ENCODE data around the gene MFSD12.

Gene MFSD12

DNA sequence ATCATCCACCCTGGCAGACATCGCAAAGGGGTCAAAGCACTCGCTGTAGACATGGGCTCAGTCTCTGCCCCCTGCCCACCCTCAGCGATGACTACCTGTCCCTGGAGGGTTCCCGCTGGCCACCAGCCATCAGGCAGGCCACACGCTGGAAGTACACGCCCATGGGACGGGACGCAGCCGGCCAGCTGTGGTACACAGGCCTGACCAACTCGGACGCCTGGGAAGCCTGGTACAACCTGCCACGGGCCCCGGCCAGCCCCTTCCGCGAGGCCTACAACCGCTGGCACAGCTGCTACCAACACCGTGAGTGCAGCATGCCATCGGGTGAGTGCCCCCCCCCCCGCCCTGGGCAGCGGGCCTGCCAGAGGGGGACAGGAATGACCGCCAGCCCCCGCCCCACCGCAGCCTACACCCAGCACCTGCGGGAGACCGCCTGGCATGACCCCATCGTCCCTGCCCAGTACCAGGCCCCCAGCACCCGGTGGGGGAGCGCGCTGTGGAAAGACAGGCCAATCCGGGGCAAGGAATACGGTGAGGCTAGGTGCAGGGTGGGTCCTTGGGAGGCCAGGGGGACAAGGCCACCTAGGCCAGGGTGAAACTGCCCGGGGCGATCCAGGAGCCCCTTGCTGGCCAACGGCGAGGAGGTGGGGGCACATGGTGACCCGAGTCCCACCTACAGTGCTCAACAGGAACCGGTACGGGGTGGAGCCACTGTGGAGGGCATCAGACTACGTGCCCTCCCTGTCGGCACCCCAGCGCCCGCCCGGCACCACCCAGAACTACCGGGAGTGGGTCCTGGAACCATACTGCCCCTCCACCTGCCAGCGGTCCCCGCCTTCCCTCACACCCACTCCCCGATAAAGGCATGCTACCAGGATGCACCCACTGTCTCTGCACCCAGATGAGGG, 14.0 kb downstream of the MFSD12 start:
- no peak for ATAC-seq
- TF ChIP-seq, protein P1, sequence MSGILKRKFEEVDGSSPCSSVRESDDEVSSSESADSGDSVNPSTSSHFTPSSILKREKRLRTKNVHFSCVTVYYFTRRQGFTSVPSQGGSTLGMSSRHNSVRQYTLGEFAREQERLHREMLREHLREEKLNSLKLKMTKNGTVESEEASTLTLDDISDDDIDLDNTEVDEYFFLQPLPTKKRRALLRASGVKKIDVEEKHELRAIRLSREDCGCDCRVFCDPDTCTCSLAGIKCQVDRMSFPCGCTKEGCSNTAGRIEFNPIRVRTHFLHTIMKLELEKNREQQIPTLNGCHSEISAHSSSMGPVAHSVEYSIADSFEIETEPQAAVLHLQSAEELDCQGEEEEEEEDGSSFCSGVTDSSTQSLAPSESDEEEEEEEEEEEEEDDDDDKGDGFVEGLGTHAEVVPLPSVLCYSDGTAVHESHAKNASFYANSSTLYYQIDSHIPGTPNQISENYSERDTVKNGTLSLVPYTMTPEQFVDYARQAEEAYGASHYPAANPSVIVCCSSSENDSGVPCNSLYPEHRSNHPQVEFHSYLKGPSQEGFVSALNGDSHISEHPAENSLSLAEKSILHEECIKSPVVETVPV (CRISPR knock-in tag; IDR thresholded peaks at IDR 0.05), result no peak
- TF ChIP-seq ZNF70 (CRISPR knock-in tag; IDR thresholded peaks at IDR 0.05) (no peak), TCF4 (CRISPR knock-in tag; IDR thresholded peaks at IDR 0.05; ENCODE audit: borderline replicate concordance) (no peak)
- TF ChIP-seq, protein P2, sequence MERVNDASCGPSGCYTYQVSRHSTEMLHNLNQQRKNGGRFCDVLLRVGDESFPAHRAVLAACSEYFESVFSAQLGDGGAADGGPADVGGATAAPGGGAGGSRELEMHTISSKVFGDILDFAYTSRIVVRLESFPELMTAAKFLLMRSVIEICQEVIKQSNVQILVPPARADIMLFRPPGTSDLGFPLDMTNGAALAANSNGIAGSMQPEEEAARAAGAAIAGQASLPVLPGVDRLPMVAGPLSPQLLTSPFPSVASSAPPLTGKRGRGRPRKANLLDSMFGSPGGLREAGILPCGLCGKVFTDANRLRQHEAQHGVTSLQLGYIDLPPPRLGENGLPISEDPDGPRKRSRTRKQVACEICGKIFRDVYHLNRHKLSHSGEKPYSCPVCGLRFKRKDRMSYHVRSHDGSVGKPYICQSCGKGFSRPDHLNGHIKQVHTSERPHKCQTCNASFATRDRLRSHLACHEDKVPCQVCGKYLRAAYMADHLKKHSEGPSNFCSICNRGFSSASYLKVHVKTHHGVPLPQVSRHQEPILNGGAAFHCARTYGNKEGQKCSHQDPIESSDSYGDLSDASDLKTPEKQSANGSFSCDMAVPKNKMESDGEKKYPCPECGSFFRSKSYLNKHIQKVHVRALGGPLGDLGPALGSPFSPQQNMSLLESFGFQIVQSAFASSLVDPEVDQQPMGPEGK (CRISPR knock-in tag; IDR thresholded peaks at IDR 0.05; ENCODE audit: borderline replicate concordance), result no peak

DNA sequence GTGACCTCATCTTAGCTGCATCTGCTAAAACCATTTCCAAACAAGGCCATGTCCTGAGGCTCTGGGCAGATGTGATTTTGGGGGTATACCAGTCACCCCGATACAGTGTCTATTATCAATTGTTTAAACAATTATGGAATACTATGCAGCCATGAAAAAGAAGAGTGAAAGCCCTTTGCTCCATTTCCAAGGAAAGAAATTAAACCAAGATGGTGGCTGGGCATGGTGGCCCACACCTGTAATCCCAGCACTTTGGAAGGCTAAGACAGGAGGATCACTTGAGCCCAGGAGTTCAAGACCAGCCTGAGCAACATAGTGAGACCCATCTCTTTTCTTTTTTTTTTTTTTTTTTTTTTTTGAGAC, 17.6 kb downstream of the MFSD12 start:
- no peak for ATAC-seq
- TF ChIP-seq ZNF565 (CRISPR knock-in tag; conservative IDR thresholded peaks at IDR 0.05; ENCODE audit: low read depth), result no peak
- TF ChIP-seq ZNF8 (CRISPR knock-in tag; IDR thresholded peaks at IDR 0.05), result no peak

DNA sequence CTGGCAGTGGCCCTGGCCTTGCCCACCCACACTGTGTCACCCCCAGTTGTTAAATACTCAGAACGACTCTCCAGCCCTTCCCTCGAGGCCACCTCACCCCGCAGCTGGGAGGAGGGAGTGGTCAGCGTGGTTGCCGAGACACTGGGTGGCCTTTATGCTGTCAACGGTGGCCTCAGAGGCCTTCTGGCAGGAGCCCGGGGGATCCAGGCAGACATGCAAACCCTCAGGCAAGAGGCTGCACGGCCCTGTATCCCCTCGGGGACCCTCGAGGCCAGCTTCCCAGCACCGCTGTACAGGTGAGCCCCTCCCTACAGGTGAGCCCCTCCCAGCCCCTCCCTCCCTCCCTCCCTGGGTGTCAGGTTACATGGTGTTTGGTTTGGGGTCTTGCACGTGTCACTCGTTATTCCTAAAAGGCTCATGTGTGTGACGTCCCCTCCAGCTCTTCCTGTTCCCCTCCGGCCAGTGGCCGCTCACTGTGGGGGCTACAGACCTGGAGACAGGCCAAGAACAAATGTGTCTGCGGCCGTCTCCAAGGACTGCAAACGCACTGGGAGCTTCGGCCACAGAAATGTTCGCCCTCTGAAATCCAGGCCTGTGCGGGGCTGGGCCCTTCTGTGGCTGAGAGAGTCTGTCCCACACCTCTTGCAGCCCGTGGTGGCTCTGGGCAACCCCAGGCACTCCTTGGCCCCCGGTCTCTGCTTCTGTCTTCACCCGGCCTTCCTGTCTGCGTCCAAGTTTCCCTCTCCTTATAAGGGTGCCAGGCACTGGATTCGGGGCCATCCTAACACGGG, 18.2 kb downstream of the MFSD12 start, which contains the start of gene TEKTIP1:
TEKTIP1 (plus strand) TSS at position 210 of the 791 bp plus-strand sequence; CDS start at position 214, 4 bp downstream.
- TF ChIP-seq ZNF565 (CRISPR knock-in tag; conservative IDR thresholded peaks at IDR 0.05; ENCODE audit: low read depth) (no peak), OSR1 (CRISPR knock-in tag; IDR thresholded peaks at IDR 0.05) (no peak), ARNTL (CRISPR knock-in tag; IDR thresholded peaks at IDR 0.05; ENCODE audit: borderline replicate concordance, low read depth) (no peak), PPARA (CRISPR knock-in tag; IDR thresholded peaks at IDR 0.05; ENCODE audit: borderline replicate concordance) (no peak), ISL1 (CRISPR knock-in tag; IDR thresholded peaks at IDR 0.05) (no peak), TOX (CRISPR knock-in tag; IDR thresholded peaks at IDR 0.05; ENCODE audit: borderline replicate concordance) (no peak), ZNF70 (CRISPR knock-in tag; IDR thresholded peaks at IDR 0.05) (no peak), BACH2 (CRISPR knock-in tag; IDR thresholded peaks at IDR 0.05; ENCODE audit: borderline replicate concordance) (no peak), ZFP30 (CRISPR knock-in tag; IDR thresholded peaks at IDR 0.05) (no peak), ESRRG (CRISPR knock-in tag; IDR thresholded peaks at IDR 0.05) (no peak), SNAI2 (CRISPR knock-in tag; IDR thresholded peaks at IDR 0.05) (no peak), ZC3H10 (CRISPR knock-in tag; IDR thresholded peaks at IDR 0.05) (no peak), RARB (CRISPR knock-in tag; IDR thresholded peaks at IDR 0.05) (no peak)
- TF ChIP-seq, protein P3, sequence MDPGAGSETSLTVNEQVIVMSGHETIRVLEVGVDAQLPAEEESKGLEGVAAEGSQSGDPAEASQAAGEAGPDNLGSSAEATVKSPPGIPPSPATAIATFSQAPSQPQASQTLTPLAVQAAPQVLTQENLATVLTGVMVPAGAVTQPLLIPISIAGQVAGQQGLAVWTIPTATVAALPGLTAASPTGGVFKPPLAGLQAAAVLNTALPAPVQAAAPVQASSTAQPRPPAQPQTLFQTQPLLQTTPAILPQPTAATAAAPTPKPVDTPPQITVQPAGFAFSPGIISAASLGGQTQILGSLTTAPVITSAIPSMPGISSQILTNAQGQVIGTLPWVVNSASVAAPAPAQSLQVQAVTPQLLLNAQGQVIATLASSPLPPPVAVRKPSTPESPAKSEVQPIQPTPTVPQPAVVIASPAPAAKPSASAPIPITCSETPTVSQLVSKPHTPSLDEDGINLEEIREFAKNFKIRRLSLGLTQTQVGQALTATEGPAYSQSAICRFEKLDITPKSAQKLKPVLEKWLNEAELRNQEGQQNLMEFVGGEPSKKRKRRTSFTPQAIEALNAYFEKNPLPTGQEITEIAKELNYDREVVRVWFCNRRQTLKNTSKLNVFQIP (CRISPR knock-in tag; IDR thresholded peaks at IDR 0.05; ENCODE audit: borderline replicate concordance, low read depth), result no peak
- TF ChIP-seq, protein P1 (CRISPR knock-in tag; IDR thresholded peaks at IDR 0.05), result no peak
- no peak for ATAC-seq

DNA sequence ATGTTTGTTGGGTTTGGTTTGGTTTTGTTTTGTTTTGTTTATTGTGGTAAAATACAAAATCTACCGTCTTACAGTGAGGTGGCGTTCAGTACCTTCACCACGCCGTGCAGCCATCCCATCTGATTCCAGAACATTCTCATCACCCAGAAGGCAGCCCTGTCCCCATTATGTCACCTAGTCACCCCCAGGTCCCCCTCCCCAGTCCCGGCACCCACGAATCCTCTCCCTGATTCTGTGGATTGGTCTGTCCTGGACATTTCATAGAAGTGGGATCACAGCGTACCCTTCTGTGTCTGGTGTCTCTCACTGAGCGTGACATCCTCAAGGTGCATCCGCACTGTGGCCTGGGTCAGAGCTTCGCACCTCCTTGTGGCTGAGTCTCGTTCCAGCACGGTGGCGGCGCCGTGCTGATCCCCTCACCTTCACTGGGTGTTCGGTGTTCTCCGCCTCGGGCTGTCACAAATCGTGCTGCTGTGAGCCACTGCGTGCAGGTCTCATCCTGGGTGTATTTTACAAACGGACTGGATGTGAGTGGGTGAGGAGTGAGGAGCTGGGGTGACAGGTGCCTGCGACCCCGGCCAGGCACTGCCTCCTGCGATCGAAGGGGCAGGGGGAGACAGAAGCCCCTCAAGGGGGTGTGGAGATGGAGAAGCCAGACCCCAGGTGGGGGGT, 19.0 kb downstream of the MFSD12 start:
- no peak for TF ChIP-seq CSDC2 (CRISPR knock-in tag; IDR thresholded peaks at IDR 0.05)
- no peak for TF ChIP-seq ISL1 (CRISPR knock-in tag; IDR thresholded peaks at IDR 0.05)
- TF ChIP-seq ZFP3 (CRISPR knock-in tag; IDR thresholded peaks at IDR 0.05), result no peak
- TF ChIP-seq PPARA (CRISPR knock-in tag; IDR thresholded peaks at IDR 0.05; ENCODE audit: borderline replicate concordance), result no peak
- no peak for TF ChIP-seq ZNF565 (CRISPR knock-in tag; conservative IDR thresholded peaks at IDR 0.05; ENCODE audit: low read depth)
- TF ChIP-seq ARNTL (CRISPR knock-in tag; IDR thresholded peaks at IDR 0.05; ENCODE audit: borderline replicate concordance, low read depth), result no peak
- TF ChIP-seq ZNF8 (CRISPR knock-in tag; IDR thresholded peaks at IDR 0.05), result no peak
- TF ChIP-seq, protein P1 (CRISPR knock-in tag; IDR thresholded peaks at IDR 0.05), result no peak
- TF ChIP-seq, protein P4, sequence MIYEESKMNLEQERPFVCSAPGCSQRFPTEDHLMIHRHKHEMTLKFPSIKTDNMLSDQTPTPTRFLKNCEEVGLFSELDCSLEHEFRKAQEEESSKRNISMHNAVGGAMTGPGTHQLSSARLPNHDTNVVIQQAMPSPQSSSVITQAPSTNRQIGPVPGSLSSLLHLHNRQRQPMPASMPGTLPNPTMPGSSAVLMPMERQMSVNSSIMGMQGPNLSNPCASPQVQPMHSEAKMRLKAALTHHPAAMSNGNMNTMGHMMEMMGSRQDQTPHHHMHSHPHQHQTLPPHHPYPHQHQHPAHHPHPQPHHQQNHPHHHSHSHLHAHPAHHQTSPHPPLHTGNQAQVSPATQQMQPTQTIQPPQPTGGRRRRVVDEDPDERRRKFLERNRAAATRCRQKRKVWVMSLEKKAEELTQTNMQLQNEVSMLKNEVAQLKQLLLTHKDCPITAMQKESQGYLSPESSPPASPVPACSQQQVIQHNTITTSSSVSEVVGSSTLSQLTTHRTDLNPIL (CRISPR knock-in tag; IDR thresholded peaks at IDR 0.05; ENCODE audit: low read depth), result no peak
- no peak for TF ChIP-seq ESRRG (CRISPR knock-in tag; IDR thresholded peaks at IDR 0.05)
- no peak for ATAC-seq

Data from SK-N-SH treated with all-trans-retinoic acid at 6 μM for 48 hours (cell line).